Chondrocyte (in vitro differentiated cells): Measurements from ENCODE around the gene FAM151A. TPM values are rescaled to one million over a fixed set of nuclear protein-coding genes. Genes with fewer than 3 reads are reported as not detected.

Experiments
- DNase-seq: peaks from one replicate; pipeline ENCODE4 v3.0.0; 2021; ENCODE audit warnings: mixed read lengths, low spot score
- H3K27ac Mint-ChIP-seq: one replicate; pipeline ENCODE4 v1.8.0; 2021; ENCODE audit warnings: mild to moderate bottlenecking, moderate library complexity, mixed read lengths; ENCODE audit not compliant: unreplicated experiment
- H3K27me3 Mint-ChIP-seq: 2 replicates; pipeline ENCODE4 v1.8.0; 2021; ENCODE audit warnings: low read depth, mixed read lengths
- H3K36me3 Mint-ChIP-seq: 2 replicates; pipeline ENCODE4 v1.8.0; 2021; ENCODE audit warnings: low read depth, mixed read lengths
- H3K4me1 Mint-ChIP-seq: 2 replicates; pipeline ENCODE4 v1.8.0; 2021; ENCODE audit warnings: low read depth, mild to moderate bottlenecking, mixed read lengths
- H3K4me3 Mint-ChIP-seq: one replicate; pipeline ENCODE4 v1.8.0; 2021; ENCODE audit warnings: mild to moderate bottlenecking, moderate library complexity, mixed read lengths; ENCODE audit not compliant: unreplicated experiment
- H3K9me3 Mint-ChIP-seq: 2 replicates; pipeline ENCODE4 v1.8.0; 2021; ENCODE audit warnings: low read depth, mixed read lengths
- CTCF ChIP-seq: fragments of 200-600 bp; sonication (generic); IDR thresholded peaks from 2 replicates; pipeline ENCODE4 v1.5.0; 2021; ENCODE audit warnings: antibody characterized with exemption, mild to moderate bottlenecking, moderate library complexity
- total RNA-seq: library from RNA; stranded (reverse); gene quantifications from 3 replicates; pipeline ENCODE4 v1.2.1, GENCODE V29; 2021

Gene FAM151A
- total RNA-seq, 1 donor from 2014 or later = not detected

- no peak for TF ChIP-seq CTCF
- H3K4me3 Mint-ChIP-seq = no peak overlapping the region
These were observed 22.2 kb downstream of the FAM151A start for GRCh38 chr1:54600947-54601721.

GRCh38 chr1:54599211-54599823, 24.0 kb downstream of the FAM151A start:
- H3K4me3 Mint-ChIP-seq = no peak overlapping the region
- H3K27ac Mint-ChIP-seq = no peak overlapping the region
- DNase-seq = no peak
- no peak for TF ChIP-seq CTCF
- H3K36me3 Mint-ChIP-seq = no peaks in the 10 kb centered on the region
- no peaks in the 10 kb centered on the region for H3K4me1 Mint-ChIP-seq
- no peaks in the 10 kb centered on the region for H3K27me3 Mint-ChIP-seq
- no peaks in the 10 kb centered on the region for H3K9me3 Mint-ChIP-seq

More at GRCh38 chr1:54600947-54601721, 22.2 kb downstream of the FAM151A start:
- Mint-ChIP-seq H3K9me3 (no peaks in the 10 kb centered on the region), H3K4me1 (no peaks in the 10 kb centered on the region), H3K27ac (peak overlapping the region; percentile 20), H3K36me3 (no peaks in the 10 kb centered on the region), H3K27me3 (no peaks in the 10 kb centered on the region)
- no peak for DNase-seq

GRCh38 chr1:54597455-54598030, 25.8 kb downstream of the FAM151A start:
- no peak for DNase-seq
- Mint-ChIP-seq H3K36me3 (no peaks in the 10 kb centered on the region), H3K9me3 (no peaks in the 10 kb centered on the region), H3K27ac (no peak overlapping the region), H3K4me3 (no peak overlapping the region), H3K4me1 (no peaks in the 10 kb centered on the region), H3K27me3 (no peaks in the 10 kb centered on the region)
- no peak for TF ChIP-seq CTCF

- Mint-ChIP-seq H3K27ac (no peak overlapping the region), H3K9me3 (no peaks in the 10 kb centered on the region), H3K4me3 (no peak overlapping the region), H3K4me1 (no peaks in the 10 kb centered on the region), H3K36me3 (no peaks in the 10 kb centered on the region), H3K27me3 (no peaks in the 10 kb centered on the region)
- TF ChIP-seq CTCF = no peak
- no peak for DNase-seq
These were observed 26.6 kb downstream of the FAM151A start for GRCh38 chr1:54596756-54597155.

GRCh38 chr1:54595956-54596498, 27.3 kb downstream of the FAM151A start:
- Mint-ChIP-seq H3K27ac (no peak overlapping the region), H3K9me3 (no peaks in the 10 kb centered on the region), H3K36me3 (no peaks in the 10 kb centered on the region), H3K4me1 (no peaks in the 10 kb centered on the region), H3K27me3 (no peaks in the 10 kb centered on the region), H3K4me3 (no peak overlapping the region)
- no peak for TF ChIP-seq CTCF
- no peak for DNase-seq
